Measurements from ENCODE around the gene DNAI2. TPM values are rescaled to one million over a fixed set of nuclear protein-coding genes. Genes with fewer than 3 reads are reported as not detected.
"Not testable (repeated sequence)": the region's sequence is repeated elsewhere in the genome, so short reads cannot be mapped to it uniquely, and the experiment has no call there.

DNAI2 gene
- total RNA-seq, 1 donor from 2014 or later, result not detected

GRCh38 chr17:74276541-74277009 is 2.5 kb downstream of the DNAI2 start:
- Mint-ChIP-seq H3K36me3 (ENCODE audit: low read depth) (no peaks in the 10 kb centered on the region), H3K4me1 (peaks cover 63% of the 10 kb centered on the region), H3K4me3 (peak overlapping the region; percentile 63), H3K9me3 (no peaks in the 10 kb centered on the region), H3K27me3 (ENCODE audit: low read depth) (peaks cover 7% of the 10 kb centered on the region), H3K27ac (ENCODE audit: unreplicated experiment) (peak overlapping the region; percentile 48)
- TF ChIP-seq CTCF (conservative IDR thresholded peaks at IDR 0.05), result no peak
- peak; percentile 39 for DNase-seq (ENCODE audit: low read depth, low spot score)

GRCh38 chr17:74277935-74278334 is 3.9 kb downstream of the DNAI2 start:
- Mint-ChIP-seq H3K27me3 (ENCODE audit: low read depth) (peaks cover 7% of the 10 kb centered on the region), H3K4me1 (peaks cover 49% of the 10 kb centered on the region), H3K4me3 (no peak overlapping the region), H3K27ac (ENCODE audit: unreplicated experiment) (no peak overlapping the region), H3K9me3 (no peaks in the 10 kb centered on the region), H3K36me3 (ENCODE audit: low read depth) (no peaks in the 10 kb centered on the region)
- TF ChIP-seq CTCF (conservative IDR thresholded peaks at IDR 0.05), result no peak
- no peak for DNase-seq (ENCODE audit: low read depth, low spot score)

- not testable (repeated sequence) for H3K4me3 Mint-ChIP-seq; DNase-seq (ENCODE audit: low read depth, low spot score); H3K36me3 Mint-ChIP-seq (ENCODE audit: low read depth); H3K27ac Mint-ChIP-seq (ENCODE audit: unreplicated experiment); H3K27me3 Mint-ChIP-seq (ENCODE audit: low read depth); H3K9me3 Mint-ChIP-seq
- H3K4me1 Mint-ChIP-seq, result peaks cover 34% of the 10 kb centered on the region
Observed at GRCh38 chr17:74279617-74280016, 5.6 kb downstream of the DNAI2 start.

- no peak for TF ChIP-seq CTCF (conservative IDR thresholded peaks at IDR 0.05)
Observed at GRCh38 chr17:74280093-74280513, 6.1 kb downstream of the DNAI2 start.

GRCh38 chr17:74281799-74282198 is 7.8 kb downstream of the DNAI2 start:
- TF ChIP-seq CTCF (conservative IDR thresholded peaks at IDR 0.05), result no peak

More at GRCh38 chr17:74280093-74280513, 6.1 kb downstream of the DNAI2 start:
- H3K27me3 Mint-ChIP-seq (ENCODE audit: low read depth), result no peaks in the 10 kb centered on the region
- H3K36me3 Mint-ChIP-seq (ENCODE audit: low read depth), result no peaks in the 10 kb centered on the region
- no peak overlapping the region for H3K4me3 Mint-ChIP-seq
- no peak overlapping the region for H3K27ac Mint-ChIP-seq (ENCODE audit: unreplicated experiment)
- no peak for DNase-seq (ENCODE audit: low read depth, low spot score)
- H3K4me1 Mint-ChIP-seq, result peaks cover 34% of the 10 kb centered on the region
- H3K9me3 Mint-ChIP-seq, result no peaks in the 10 kb centered on the region

GRCh38 chr17:74282274-74282586 is 8.2 kb downstream of the DNAI2 start:
- not testable (repeated sequence) for H3K27me3 Mint-ChIP-seq (ENCODE audit: low read depth); H3K4me3 Mint-ChIP-seq; H3K27ac Mint-ChIP-seq (ENCODE audit: unreplicated experiment); DNase-seq (ENCODE audit: low read depth, low spot score); H3K9me3 Mint-ChIP-seq; H3K36me3 Mint-ChIP-seq (ENCODE audit: low read depth)
- H3K4me1 Mint-ChIP-seq, result peaks cover 18% of the 10 kb centered on the region

More at GRCh38 chr17:74281799-74282198, 7.8 kb downstream of the DNAI2 start:
- no peak overlapping the region for H3K4me3 Mint-ChIP-seq
- peaks cover 21% of the 10 kb centered on the region for H3K4me1 Mint-ChIP-seq
- no peak for DNase-seq (ENCODE audit: low read depth, low spot score)
- no peaks in the 10 kb centered on the region for H3K36me3 Mint-ChIP-seq (ENCODE audit: low read depth)
- no peaks in the 10 kb centered on the region for H3K9me3 Mint-ChIP-seq
- H3K27me3 Mint-ChIP-seq (ENCODE audit: low read depth), result no peaks in the 10 kb centered on the region
- H3K27ac Mint-ChIP-seq (ENCODE audit: unreplicated experiment), result no peak overlapping the region
